ENCODE results near the gene HOXA9.
A peak's percentile ranks its signal among the peaks of the same experiment; 100 is the strongest.

HOXA9 gene

GRCh38 chr7:27200761-27201579 lies 35.6 kb upstream of the HOXA9 start:
- DNase-seq (ENCODE audit: low read depth in 2 of 2) = no peak

GRCh38 chr7:27199849-27200760 lies 34.8 kb upstream of the HOXA9 start, which contains the start of gene HOXA13:
Gene HOXA13 (minus strand): TSS chr7:27200091. CDS start chr7:27200077, 14 bp downstream.
- DNase-seq (ENCODE audit: low read depth in 2 of 2) = no peak

- DNase-seq (ENCODE audit: low read depth in 2 of 2) = no peak
Measured at GRCh38 chr7:27198871-27199801, 33.8 kb upstream of the HOXA9 start.

GRCh38 chr7:27198138-27198841 lies 33.0 kb upstream of the HOXA9 start:
- no peak for DNase-seq (ENCODE audit: low read depth in 2 of 2)

GRCh38 chr7:27197137-27198042 lies 32.1 kb upstream of the HOXA9 start:
- no peak for DNase-seq (ENCODE audit: low read depth in 2 of 2)

- DNase-seq (ENCODE audit: low read depth in 2 of 2) = peak; percentile 56 to 68
Measured at GRCh38 chr7:27196287-27196767, 31.0 kb upstream of the HOXA9 start.

GRCh38 chr7:27194686-27195379 lies 29.5 kb upstream of the HOXA9 start:
- no peak for DNase-seq (ENCODE audit: low read depth in 2 of 2)

GRCh38 chr7:27194002-27194352 lies 28.6 kb upstream of the HOXA9 start:
- DNase-seq (ENCODE audit: low read depth in 2 of 2) = no peak

GRCh38 chr7:27193335-27194001 lies 28.1 kb upstream of the HOXA9 start:
- DNase-seq (ENCODE audit: low read depth in 2 of 2) = no peak

GRCh38 chr7:27192546-27193334 lies 27.4 kb upstream of the HOXA9 start:
- DNase-seq (ENCODE audit: low read depth in 2 of 2) = no peak

- DNase-seq (ENCODE audit: low read depth in 2 of 2) = no peak
Measured at GRCh38 chr7:27191833-27192545, 26.7 kb upstream of the HOXA9 start.

- DNase-seq (ENCODE audit: low read depth in 2 of 2) = no peak
Measured at GRCh38 chr7:27191161-27191731, 25.9 kb upstream of the HOXA9 start.

- no peak for DNase-seq (ENCODE audit: low read depth in 2 of 2)
Measured at GRCh38 chr7:27189997-27190748, 24.8 kb upstream of the HOXA9 start.

- DNase-seq (ENCODE audit: low read depth in 2 of 2) = no peak
Measured at GRCh38 chr7:27189295-27189996, 24.1 kb upstream of the HOXA9 start.
